Calu3 (cell line): Measurements from ENCODE around the gene TMEM101. TPM values are rescaled to one million over a fixed set of nuclear protein-coding genes. Genes with fewer than 3 reads are reported as not detected.

Experiments used
- BruUV-seq: library from RNA; stranded (reverse); fragments of 400-500 nt; replicated peaks from 2 replicates; lab custom pipeline; 2021; lab: Mats Ljungman, UMichigan
- CTCF ChIA-PET: fragments of 300-600 bp; sonication (Branson Sonifier 250); formaldehyde crosslinking; loops from one replicate; lab custom pipeline; 2022; ENCODE audit warnings: antibody characterized with exemption; lab: Charles Lee
- DNase-seq: peaks from one replicate; pipeline ENCODE4 v3.0.0; 2022
- H3K27ac Mint-ChIP-seq: one replicate; pipeline ENCODE4 v1.8.0; 2022; ENCODE audit warnings: mixed read lengths; ENCODE audit not compliant: unreplicated experiment
- H3K27me3 Mint-ChIP-seq: one replicate; pipeline ENCODE4 v1.8.0; 2022; ENCODE audit warnings: mixed read lengths; ENCODE audit not compliant: unreplicated experiment
- H3K36me3 Mint-ChIP-seq: one replicate; pipeline ENCODE4 v1.8.0; 2022; ENCODE audit warnings: mild to moderate bottlenecking, moderate library complexity, mixed read lengths; ENCODE audit not compliant: insufficient read depth, unreplicated experiment
- H3K4me1 Mint-ChIP-seq: one replicate; pipeline ENCODE4 v1.8.0; 2022; ENCODE audit warnings: mild to moderate bottlenecking, low read depth, mixed read lengths; ENCODE audit not compliant: unreplicated experiment
- H3K4me3 Mint-ChIP-seq: one replicate; pipeline ENCODE4 v1.8.0; 2022; ENCODE audit warnings: mild to moderate bottlenecking, low read depth, moderate library complexity, mixed read lengths; ENCODE audit not compliant: unreplicated experiment
- H3K9me3 Mint-ChIP-seq: one replicate; pipeline ENCODE4 v1.8.0; 2022; ENCODE audit warnings: low read depth, mixed read lengths; ENCODE audit not compliant: unreplicated experiment
- CTCF ChIP-seq: fragments of 200-600 bp; IDR thresholded peaks from one replicate; pipeline ENCODE4 v1.8.0; 2022; ENCODE audit warnings: antibody characterized with exemption; ENCODE audit not compliant: unreplicated experiment
- intact Hi-C: fragments of 100-400 bp; cut with micrococcal nuclease; formaldehyde crosslinking; loops from one replicate; pipeline ENCODE4 v1.10.0; 2022; ENCODE audit not compliant: unreplicated experiment
- total RNA-seq: library from RNA; stranded (reverse); gene quantifications from 2 replicates; pipeline ENCODE4 v1.2.3, GENCODE V29; 2022

Gene TMEM101
- total RNA-seq, 1 experiment from 2014 or later = 43.8 TPM

- H3K9me3 Mint-ChIP-seq = no peaks in the 10 kb centered on the region
- no peak for DNase-seq
- intact Hi-C loops = no loop called here
- H3K27me3 Mint-ChIP-seq = no peaks in the 10 kb centered on the region
- CTCF ChIA-PET = interaction anchor here (0.5 kb wide), 1 partner anchor 509 kb away, joined by 3 read pairs; no protein-coding TSS in a partner anchor
- H3K36me3 Mint-ChIP-seq = peaks cover 56% of the 10 kb centered on the region
- H3K27ac Mint-ChIP-seq = no peak overlapping the region
- H3K4me1 Mint-ChIP-seq = peaks cover 9% of the 10 kb centered on the region
- H3K4me3 Mint-ChIP-seq = no peak overlapping the region
- BruUV-seq = no TSS peak
- TF ChIP-seq CTCF = no peak
Observed at GRCh38 chr17:44011876-44012275, 2.9 kb downstream of the TMEM101 start.

- no peak for TF ChIP-seq CTCF
- Mint-ChIP-seq H3K4me3 (no peak overlapping the region), H3K36me3 (peaks cover 56% of the 10 kb centered on the region), H3K27ac (no peak overlapping the region), H3K4me1 (peaks cover 14% of the 10 kb centered on the region), H3K27me3 (peaks cover 7% of the 10 kb centered on the region), H3K9me3 (no peaks in the 10 kb centered on the region)
- intact Hi-C loops = no loop called here
- BruUV-seq = no TSS peak
- CTCF ChIA-PET = no interaction called here
- DNase-seq = no peak
Observed at GRCh38 chr17:44010966-44011647, 3.7 kb downstream of the TMEM101 start.

- CTCF ChIA-PET = interaction anchor here (0.5 to 1.2 kb wide), 3 partner anchors 33 to 222 kb away, joined by 3 to 4 read pairs (median 3); no protein-coding TSS in a partner anchor
- intact Hi-C loops = no loop called here
- no TSS peak for BruUV-seq
- H3K9me3 Mint-ChIP-seq = no peaks in the 10 kb centered on the region
- peaks cover 44% of the 10 kb centered on the region for H3K36me3 Mint-ChIP-seq
- no peak for TF ChIP-seq CTCF
- peak overlapping the region; percentile 65 for H3K27ac Mint-ChIP-seq
- DNase-seq = no peak
- peak overlapping the region; percentile 80 for H3K4me3 Mint-ChIP-seq
- peaks cover 18% of the 10 kb centered on the region for H3K4me1 Mint-ChIP-seq
- peaks cover 34% of the 10 kb centered on the region for H3K27me3 Mint-ChIP-seq
Observed at GRCh38 chr17:44008205-44008909, 6.4 kb downstream of the TMEM101 start.

GRCh38 chr17:44007346-44008204 lies 7.2 kb downstream of the TMEM101 start:
- CTCF ChIA-PET = interaction anchor here (0.6 to 1.2 kb wide), 2 partner anchors 34 to 127 kb away, joined by 3 to 4 read pairs; no protein-coding TSS in a partner anchor
- Mint-ChIP-seq H3K27ac (peak overlapping the region; percentile 65), H3K4me1 (peaks cover 18% of the 10 kb centered on the region), H3K9me3 (no peaks in the 10 kb centered on the region), H3K27me3 (peaks cover 34% of the 10 kb centered on the region), H3K36me3 (peaks cover 44% of the 10 kb centered on the region), H3K4me3 (peak overlapping the region; percentile 80)
- DNase-seq = no peak
- BruUV-seq = TSS peak; percentile 26
- intact Hi-C loops = no loop called here
- TF ChIP-seq CTCF = peak; percentile 2
